Right ventricle myocardium superior (tissue), 1 donor: ENCODE results near the gene RPL12. TPM values are rescaled to one million over a fixed set of nuclear protein-coding genes. Genes with fewer than 3 reads are reported as not detected.

Source experiments
- ATAC-seq: fragments of 200-7000 bp; cut with Tn5 transposase; one replicate; pipeline ENCODE4 v1.9.1; 2020; ENCODE audit warnings: mild to moderate bottlenecking; ENCODE audit not compliant: poor library complexity
- DNase-seq: peaks from one replicate; pipeline ENCODE4 v3.0.0-alpha.2; 2020
- intact Hi-C: fragments of 100-400 bp; cut with DNase I; formaldehyde crosslinking; loops from one replicate; pipeline ENCODE4 v1.11.2; 2022
- total RNA-seq: library from RNA; stranded (reverse); fragmentation: NEBNext Ultra II Directional; extraction: Animal tissue kit (Norgen Biotek cat#: 25700); gene quantifications from one replicate; pipeline ENCODE4 v1.2.1, GENCODE V29; 2021
- donor health status: DM: no; HTN: yes; CAD: no; lungs with severe emphysema.

Gene RPL12
- total RNA-seq, 1 donor from 2014 or later, result 628 TPM

GRCh38 chr9:127419348-127419747 is 31.9 kb downstream of the RPL12 start:
- ATAC-seq, result no peak

GRCh38 chr9:127418037-127418471 is 33.2 kb downstream of the RPL12 start:
- ATAC-seq (peak; percentile 13), DNase-seq (no peak)
- intact Hi-C loops, result no loop called here

More at GRCh38 chr9:127419348-127419747, 31.9 kb downstream of the RPL12 start:
- DNase-seq, result no peak
- intact Hi-C loops, result no loop called here

- no peak for DNase-seq
- intact Hi-C loops, result no loop called here
- ATAC-seq, result no peak
Measured at GRCh38 chr9:127417131-127418036, 33.8 kb downstream of the RPL12 start.

- intact Hi-C loops, result no loop called here
- DNase-seq, result no peak
- no peak for ATAC-seq
Measured at GRCh38 chr9:127415657-127416056, 35.5 kb downstream of the RPL12 start.

- intact Hi-C loops, result no loop called here
- ATAC-seq (no peak), DNase-seq (no peak)
Measured at GRCh38 chr9:127415141-127415540, 36.1 kb downstream of the RPL12 start.

- DNase-seq (no peak), ATAC-seq (no peak)
- intact Hi-C loops, result no loop called here
Measured at GRCh38 chr9:127411122-127411521, 40.1 kb downstream of the RPL12 start.

GRCh38 chr9:127407492-127407843 is 43.7 kb downstream of the RPL12 start:
- ATAC-seq, result peak; percentile 28
- no peak for DNase-seq
- intact Hi-C loops, result no loop called here

GRCh38 chr9:127406799-127407491 is 44.3 kb downstream of the RPL12 start:
- intact Hi-C loops, result no loop called here
- ATAC-seq, result peak; percentile 49
- DNase-seq, result peak; percentile 45

- ATAC-seq, result no peak
- intact Hi-C loops, result no loop called here
Measured at GRCh38 chr9:127405344-127406125, 45.7 kb downstream of the RPL12 start.

GRCh38 chr9:127404631-127405030 is 46.6 kb downstream of the RPL12 start:
- intact Hi-C loops, result no loop called here
- ATAC-seq (no peak), DNase-seq (peak; percentile 41)

More at GRCh38 chr9:127405344-127406125, 45.7 kb downstream of the RPL12 start:
- no peak for DNase-seq

GRCh38 chr9:127403507-127404192 is 47.6 kb downstream of the RPL12 start:
- ATAC-seq, result no peak
- intact Hi-C loops, result no loop called here

GRCh38 chr9:127402401-127403090 is 48.7 kb downstream of the RPL12 start:
- DNase-seq (no peak), ATAC-seq (no peak)
- intact Hi-C loops, result no loop called here

More at GRCh38 chr9:127403507-127404192, 47.6 kb downstream of the RPL12 start:
- DNase-seq, result no peak

GRCh38 chr9:127399736-127400269 is 51.4 kb downstream of the RPL12 start:
- DNase-seq (no peak), ATAC-seq (no peak)
- intact Hi-C loops, result loop anchor here (10.0 kb wide), 1 partner anchor 175 kb away; no protein-coding TSS in a partner anchor

GRCh38 chr9:127398715-127399400 is 52.3 kb downstream of the RPL12 start:
- intact Hi-C loops, result loop anchor here (10.0 kb wide), 1 partner anchor 174 kb away; no protein-coding TSS in a partner anchor
- no peak for DNase-seq
- ATAC-seq, result no peak

- intact Hi-C loops, result loop anchor here (10.0 kb wide), 1 partner anchor 173 kb away; no protein-coding TSS in a partner anchor
- ATAC-seq (no peak), DNase-seq (no peak)
Measured at GRCh38 chr9:127398275-127398647, 52.9 kb downstream of the RPL12 start.
